HG03469 (cell line): ENCODE results near the gene WDR1.

Experiments used
- ATAC-seq: cut with Tn5 transposase; IDR thresholded peaks from one replicate; pipeline ENCODE4 v1.9.1; 2021; ENCODE audit warnings: mild to moderate bottlenecking, moderate library complexity, moderate number of reproducible peaks; ENCODE audit not compliant: unreplicated experiment

WDR1 gene

DNA sequence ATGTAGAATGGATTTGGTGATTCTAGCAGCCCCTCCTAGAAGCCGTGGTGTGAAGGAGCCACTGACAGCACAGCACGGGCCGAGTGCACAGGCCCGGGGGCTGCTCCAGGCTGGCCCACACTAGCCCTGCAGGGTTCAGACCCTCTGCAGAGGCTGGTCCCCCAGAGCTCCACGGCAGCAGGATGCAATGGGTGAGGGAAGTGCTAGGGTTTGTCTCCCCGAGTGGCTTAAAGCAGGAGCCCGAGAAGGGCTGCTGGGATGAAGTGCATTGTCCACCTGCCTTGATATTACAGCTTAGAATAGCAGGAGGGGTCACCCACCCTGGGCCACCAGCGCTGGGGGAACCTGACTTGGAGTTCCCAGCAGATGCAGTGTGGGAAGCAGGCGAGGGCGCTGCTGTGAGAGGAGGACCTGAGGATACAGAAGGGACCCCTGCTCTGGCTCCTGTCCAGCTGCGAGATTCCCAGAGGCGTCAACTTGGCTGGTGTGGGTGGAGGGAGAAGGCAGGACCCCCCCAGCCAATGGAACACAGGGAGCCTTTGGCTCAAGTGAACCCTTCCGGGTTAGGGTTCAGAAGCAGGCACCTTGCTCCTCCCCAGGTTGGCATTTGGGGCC is 30.0 kb downstream of the WDR1 start:
- ATAC-seq: no peak

DNA sequence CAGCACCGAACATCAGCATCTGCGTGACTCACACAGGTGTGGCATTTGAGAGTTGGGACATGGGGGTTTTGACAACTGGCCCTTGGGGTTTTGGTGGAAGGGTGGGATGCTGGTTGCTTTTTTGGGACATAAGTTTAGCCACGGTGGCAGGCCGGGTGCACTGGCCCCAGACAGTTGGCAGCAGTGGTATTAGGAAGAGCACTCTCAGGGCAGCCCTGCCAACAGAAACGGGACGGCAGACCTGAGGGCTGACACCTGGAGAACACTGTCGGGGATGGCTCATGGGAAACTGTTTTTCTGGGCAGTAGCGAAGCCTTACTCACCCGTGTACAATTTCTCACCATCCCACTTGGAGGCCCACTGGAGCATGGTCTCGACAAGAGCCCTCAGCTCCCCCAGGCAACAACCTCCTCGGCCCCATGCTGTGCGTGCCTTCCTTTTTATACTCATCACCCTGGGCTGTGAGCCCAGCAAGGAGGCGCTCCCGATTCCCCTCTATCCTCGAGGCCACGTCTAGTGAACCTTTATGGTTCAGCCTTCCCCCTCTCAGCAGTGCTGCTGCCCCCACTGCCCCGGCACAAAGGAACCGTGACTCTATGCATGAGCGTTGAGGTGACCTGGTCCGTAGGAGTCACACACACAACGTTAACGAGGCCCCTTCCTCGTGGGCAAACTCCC is 30.6 kb downstream of the WDR1 start:
- no peak for ATAC-seq

- ATAC-seq: no peak
These were observed 31.2 kb downstream of the WDR1 start for GRCh38 chr4:10085386-10085785.

DNA sequence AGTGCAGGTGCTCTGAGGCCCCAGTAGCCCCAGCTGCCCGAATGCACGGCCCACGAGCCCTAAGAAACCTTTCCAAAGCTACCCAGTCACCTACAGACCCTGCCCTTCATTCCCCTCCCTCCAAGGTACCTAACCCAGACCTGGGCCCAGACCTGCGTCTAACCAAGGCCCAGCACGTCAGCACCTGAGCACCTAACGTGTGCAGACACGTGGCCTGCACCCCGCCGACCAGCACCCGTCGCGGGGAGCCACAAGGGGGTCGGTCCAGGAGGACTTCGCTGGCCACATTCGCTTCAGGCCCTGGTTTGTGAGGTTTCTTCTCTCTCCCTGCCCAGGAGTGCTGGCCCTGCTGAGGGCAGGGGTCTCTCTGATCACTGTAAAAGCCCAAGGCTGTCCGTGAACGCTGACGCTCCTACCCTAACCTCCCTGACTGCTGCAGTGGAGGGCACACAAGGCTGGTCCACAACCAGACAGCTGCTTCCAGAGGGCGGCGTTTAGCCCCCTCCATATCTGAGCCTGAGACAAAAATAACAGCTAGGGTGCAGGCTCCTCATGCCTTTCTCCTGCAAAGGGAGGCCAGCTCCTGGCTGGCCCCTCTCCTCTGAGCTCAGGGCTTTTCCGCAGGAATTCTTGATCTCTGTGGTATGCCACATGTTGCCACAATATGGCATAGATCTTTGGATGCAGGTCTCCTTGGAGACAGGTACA is 31.8 kb downstream of the WDR1 start:
- no peak for ATAC-seq

DNA sequence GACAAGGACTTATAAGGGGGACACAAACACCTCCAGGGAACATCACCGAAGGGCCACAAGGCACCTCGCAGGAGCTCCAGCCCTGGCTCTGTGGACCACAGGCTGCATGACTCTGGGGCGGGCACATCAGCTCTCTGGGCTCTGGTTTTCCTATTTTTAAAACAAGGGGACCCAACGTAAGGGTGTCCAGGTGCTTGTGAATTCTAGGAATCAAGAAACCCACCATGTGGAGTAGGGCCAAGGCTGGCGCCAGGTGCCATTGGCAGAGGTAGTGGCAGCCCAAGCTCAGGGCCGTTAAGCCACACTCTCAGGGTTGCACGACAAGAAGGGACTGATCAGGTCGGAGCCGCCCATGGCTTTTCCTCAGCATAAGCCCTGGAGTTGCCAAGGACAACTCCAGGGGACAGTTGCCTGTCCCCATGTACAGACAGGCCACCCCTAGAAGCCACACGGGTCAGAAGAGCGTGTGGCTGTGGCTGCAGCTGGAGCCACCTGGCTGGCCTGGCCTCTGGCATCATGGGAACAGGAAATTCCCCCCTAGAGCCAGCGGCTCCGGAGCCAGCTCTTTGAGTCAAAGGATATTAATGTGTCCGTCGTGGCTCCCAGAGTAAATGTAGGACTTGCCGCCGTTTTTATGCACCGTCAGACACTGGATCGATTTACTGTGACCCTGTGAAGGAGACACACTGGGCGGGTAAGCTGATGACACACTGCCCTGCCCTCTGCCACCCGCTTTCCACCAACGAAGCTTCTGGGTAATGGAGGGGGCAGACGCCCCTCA is 32.5 kb downstream of the WDR1 start:
- no peak for ATAC-seq

GRCh38 chr4:10083331-10083771 is 33.2 kb downstream of the WDR1 start:
- no peak for ATAC-seq

DNA sequence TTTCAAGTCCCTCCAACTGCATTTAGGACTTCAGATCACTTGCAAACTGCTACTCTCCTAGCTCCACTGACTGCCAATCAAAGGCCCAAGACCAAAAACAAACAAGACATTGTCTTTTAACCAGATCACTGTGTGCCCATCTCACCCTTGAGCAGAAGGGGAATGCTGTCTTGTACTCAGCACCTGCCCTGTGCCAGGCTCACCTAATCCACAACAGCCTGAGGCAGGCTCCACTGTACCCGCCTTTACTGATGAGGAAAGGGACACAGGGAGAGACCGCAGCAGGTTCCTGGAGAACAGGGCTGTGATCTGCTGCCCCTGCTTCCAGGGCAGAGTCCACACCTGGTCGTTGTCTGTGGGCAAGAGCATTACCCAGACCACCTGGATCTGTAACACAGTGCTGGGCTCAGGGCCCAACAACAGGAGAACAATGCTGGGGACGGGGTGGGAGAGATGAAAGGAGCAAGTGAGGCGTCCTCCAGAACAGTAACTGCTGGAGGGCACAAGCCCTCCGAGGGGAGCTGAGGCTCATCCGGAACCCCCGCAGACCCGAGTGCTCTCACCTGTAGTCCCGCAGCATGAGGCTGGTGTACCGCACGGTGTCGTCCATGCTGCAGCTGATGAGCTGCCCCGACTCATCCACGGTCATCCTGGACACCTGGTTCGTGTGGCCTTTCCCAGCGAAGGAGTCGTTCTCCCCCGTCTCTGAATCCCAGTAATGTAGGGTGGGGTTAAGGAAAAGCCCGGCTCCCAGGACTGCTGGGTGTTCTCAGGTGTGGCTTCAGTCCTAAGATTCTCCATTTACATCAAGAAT is 33.9 kb downstream of the WDR1 start:
- ATAC-seq: no peak

- ATAC-seq: no peak
These were observed 34.6 kb downstream of the WDR1 start for GRCh38 chr4:10082047-10082446.

GRCh38 chr4:10081218-10081606 is 35.4 kb downstream of the WDR1 start:
- no peak for ATAC-seq

DNA sequence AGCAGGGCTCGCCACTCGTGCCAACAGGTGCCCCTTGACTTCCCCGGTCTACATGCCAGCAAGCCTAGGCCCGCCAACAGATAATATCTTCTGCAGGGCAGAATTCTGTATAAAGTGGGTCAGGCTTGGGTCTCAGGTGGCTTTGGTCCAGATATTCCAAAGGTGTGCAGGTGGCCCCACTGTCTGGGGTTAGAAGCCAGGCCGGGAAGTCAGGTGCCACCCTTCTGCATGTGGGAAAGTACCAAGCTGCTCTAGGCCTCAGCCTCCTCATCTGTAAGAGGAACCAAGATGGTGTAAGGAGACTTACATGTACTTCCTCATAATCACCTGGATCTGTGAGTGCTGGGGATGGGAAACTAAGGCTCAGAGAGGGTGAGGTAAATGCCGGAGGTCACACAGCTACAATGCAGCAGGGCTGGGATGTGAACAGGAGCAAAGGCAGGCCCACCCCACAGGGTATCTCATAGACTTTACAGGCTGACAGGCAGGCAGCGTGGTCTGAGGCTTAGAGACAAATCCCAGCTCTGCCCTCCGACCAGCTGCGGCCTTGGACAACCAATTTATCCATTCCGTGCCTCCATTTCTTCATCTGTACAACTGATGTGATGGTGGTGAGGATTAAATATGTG is 35.9 kb downstream of the WDR1 start:
- ATAC-seq: no peak

DNA sequence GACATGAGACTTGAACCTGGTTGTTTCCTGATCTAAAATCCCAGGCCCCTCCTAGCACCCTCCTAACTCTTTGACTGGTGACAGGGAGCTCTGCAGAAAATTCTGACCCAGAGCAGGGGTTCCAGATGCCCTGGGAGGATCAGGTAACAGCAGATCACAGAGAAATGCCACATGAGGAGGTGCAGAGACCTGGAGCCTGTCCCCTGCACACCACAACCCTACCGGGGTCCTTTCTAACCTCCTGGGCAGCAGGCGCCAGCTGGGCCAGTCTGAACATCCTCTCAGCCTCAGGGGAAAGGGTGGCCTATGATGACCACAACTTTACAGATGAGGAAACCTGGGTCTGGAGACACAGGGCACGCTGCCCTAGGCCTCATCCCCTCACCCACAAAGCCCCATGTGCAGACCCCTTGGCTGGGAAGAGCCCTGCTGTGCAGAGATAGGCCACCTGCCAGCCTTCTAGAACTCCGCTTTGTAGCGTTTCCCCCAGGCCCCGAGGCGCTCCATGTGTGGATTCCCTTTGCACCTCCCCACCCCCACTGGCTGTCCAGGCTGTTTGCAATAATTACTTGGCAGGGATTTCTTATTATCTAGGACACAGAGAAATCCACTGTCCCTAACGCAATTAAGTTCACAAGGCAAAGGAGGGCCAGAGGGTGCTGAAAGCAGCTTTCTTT is 36.5 kb downstream of the WDR1 start:
- no peak for ATAC-seq

GRCh38 chr4:10079256-10079655 is 37.3 kb downstream of the WDR1 start:
- ATAC-seq: no peak

DNA sequence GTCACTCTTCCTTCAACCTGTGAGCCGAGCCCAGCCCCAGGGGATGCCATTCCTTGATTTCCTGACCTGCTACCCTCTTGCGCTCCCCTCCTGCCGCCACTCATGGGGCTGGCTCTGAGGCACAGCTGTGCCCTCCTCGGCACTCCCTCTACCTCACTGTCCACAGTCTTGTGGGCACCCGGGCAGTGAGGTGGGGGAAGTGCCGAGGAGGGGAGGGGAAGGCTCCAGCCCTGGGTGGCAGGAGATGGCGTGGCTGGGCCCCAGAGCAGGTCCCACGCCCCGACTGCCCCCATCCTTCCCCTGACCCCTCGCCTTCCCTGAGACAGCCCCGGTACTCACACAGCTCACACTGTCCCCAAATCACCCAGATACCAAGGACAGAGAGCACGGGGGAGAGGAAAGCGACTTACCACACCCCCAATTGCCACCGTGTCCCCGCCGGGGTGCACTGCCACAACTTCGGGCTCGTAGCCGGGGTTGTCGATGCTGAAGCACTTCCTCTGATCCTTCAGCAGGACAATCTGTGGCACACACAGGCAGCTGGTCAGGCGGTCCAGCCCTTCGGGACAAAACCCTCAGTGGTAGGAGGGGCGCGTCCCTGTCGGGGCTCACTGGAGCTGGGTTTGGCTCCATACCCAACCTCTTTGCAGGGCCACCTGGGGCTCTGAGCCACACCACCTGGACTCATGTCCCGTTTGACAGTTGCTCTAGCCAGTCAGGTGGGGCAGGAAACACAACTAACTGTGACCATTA is 37.9 kb downstream of the WDR1 start:
- no peak for ATAC-seq

DNA sequence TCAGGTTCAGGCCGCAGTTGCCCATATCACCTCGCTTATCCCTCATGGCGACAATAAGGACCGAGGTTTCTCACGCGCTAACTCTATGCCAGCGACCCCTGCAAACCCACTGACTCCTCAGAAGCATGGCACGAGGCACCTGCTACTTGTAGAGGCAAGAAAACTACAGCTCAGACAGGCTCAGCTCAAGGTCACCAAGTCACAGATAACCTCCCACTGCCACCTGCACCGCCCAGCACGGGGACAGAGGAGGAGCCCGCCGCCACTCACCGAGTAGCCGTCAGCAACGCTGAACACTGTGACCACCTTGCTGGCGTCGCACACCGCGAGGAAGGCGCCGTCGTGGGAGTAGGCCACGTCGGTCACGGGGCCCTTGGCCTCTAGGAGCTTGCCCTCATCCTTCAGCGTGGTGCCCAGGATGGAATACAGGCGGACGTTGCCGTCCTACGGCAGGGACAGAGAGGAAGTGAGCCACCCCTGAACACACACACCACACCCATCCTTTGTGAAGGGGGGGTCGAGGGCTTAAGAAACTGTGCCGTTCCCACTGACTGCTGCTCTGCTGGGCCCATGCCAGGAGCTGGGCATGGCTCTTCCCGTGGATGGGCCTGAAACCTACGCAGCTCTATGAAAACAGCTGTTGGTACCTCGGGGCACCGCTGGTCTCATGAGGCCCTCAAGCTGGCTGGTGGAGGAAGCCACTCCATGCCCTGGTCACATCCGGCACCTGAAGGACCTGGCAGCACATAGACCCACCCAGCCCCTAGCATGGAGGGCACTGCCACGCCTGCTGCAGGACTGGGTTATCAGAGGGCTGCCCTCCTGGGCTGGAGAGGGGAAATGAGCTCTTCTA is 38.9 kb downstream of the WDR1 start:
- ATAC-seq: no peak

DNA sequence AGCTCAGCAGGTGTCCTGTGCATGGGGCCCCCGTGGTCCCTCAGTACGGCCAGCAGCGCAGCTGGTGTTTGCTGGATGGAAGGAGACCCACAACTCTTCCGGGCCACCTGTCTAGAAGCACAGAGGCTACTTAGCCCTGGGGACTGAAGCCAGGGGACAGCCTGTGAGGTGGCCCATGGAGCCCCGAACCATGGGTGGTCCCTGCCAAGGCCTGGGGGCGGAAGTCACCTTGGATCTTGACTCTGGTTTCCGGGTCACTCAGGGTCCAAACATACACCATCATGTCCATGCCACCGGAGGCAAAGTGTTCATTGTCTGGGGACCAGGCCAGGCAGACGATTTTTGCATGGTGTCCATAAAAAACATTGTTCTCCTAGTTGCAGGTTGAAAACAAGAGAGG is 39.5 kb downstream of the WDR1 start:
- no peak for ATAC-seq

- ATAC-seq: no peak
These were observed 40.6 kb downstream of the WDR1 start for GRCh38 chr4:10075953-10076391.

- no peak for ATAC-seq
These were observed 41.3 kb downstream of the WDR1 start for GRCh38 chr4:10075158-10075863.
